Endothelial cell (in vitro differentiated cells): Measurements from ENCODE around the gene ACTR1A. TPM values are rescaled to one million over a fixed set of nuclear protein-coding genes. Genes with fewer than 3 reads are reported as not detected.
A peak's percentile ranks its signal among the peaks of the same experiment; 100 is the strongest.

ENCODE experiments used
- DNase-seq: peaks from one replicate; pipeline ENCODE4 v3.0.0; 2021; ENCODE audit warnings: low spot score
- H3K27ac Mint-ChIP-seq: one replicate; pipeline ENCODE4 v1.8.0; 2021; ENCODE audit warnings: mixed read lengths, inconsistent platforms; ENCODE audit not compliant: unreplicated experiment
- H3K27me3 Mint-ChIP-seq: one replicate; pipeline ENCODE4 v1.8.0; 2021; ENCODE audit warnings: mild to moderate bottlenecking, moderate library complexity, mixed read lengths, inconsistent platforms; ENCODE audit not compliant: unreplicated experiment
- H3K36me3 Mint-ChIP-seq: one replicate; pipeline ENCODE4 v1.8.0; 2021; ENCODE audit warnings: mild to moderate bottlenecking, low read depth, mixed read lengths, inconsistent platforms; ENCODE audit not compliant: unreplicated experiment
- H3K4me1 Mint-ChIP-seq: one replicate; pipeline ENCODE4 v1.8.0; 2021; ENCODE audit warnings: mild to moderate bottlenecking, mixed read lengths, inconsistent platforms; ENCODE audit not compliant: unreplicated experiment
- H3K4me3 Mint-ChIP-seq: one replicate; pipeline ENCODE4 v1.8.0; 2021; ENCODE audit warnings: mild to moderate bottlenecking, mixed read lengths, inconsistent platforms; ENCODE audit not compliant: unreplicated experiment
- H3K9me3 Mint-ChIP-seq: one replicate; pipeline ENCODE4 v1.8.0; 2021; ENCODE audit warnings: mixed read lengths, inconsistent platforms; ENCODE audit not compliant: unreplicated experiment
- total RNA-seq: library from RNA; stranded (reverse); fragmentation: NEBNext Ultra II Directional; extraction: Animal tissue kit (Norgen Biotek cat#: 25700); gene quantifications from one replicate; pipeline ENCODE4 v1.2.1, GENCODE V29; 2021; ENCODE audit not compliant: unreplicated experiment
- TF ChIP-seq, protein P1 (sequence below): fragments of 200-600 bp; sonication (generic); IDR thresholded peaks from one replicate; pipeline ENCODE4 v1.5.0; 2021; ENCODE audit warnings: antibody characterized with exemption; ENCODE audit not compliant: unreplicated experiment

The ACTR1A gene
- total RNA-seq, 1 donor from 2014 or later = 147 TPM

DNA sequence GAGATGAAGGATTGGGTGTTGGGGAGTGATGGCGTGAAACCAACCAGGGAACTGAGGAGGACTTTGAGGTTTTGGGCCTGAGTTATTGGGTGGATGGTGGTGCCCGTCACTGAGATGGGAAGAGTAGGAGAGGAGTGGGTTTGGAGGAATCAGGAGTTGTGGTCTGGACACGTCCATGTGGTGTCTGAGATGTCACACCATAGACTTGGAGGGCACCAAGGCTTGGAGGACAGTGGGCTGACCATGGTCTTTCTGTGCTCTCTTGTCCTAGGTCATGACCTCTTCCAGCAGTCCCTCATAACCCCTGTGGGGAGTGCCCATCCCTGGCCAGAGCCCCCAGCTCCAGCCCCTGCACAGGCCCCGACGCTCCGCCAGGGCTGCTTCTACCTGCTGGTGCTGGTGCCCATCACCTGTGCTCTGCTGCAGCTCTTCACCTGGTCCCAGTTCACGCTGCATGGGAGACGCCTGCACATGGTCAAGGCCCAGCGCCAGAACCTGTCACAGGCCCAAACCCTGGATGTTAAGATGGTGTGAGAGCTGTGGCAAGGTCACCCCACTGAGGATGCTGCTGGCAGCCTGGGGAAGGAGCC lies 27.0 kb downstream of the ACTR1A start:
- Mint-ChIP-seq H3K9me3 (no peaks in the 10 kb centered on the region), H3K27ac (peak overlapping the region; percentile 11), H3K4me3 (peak overlapping the region; percentile 15)

DNA sequence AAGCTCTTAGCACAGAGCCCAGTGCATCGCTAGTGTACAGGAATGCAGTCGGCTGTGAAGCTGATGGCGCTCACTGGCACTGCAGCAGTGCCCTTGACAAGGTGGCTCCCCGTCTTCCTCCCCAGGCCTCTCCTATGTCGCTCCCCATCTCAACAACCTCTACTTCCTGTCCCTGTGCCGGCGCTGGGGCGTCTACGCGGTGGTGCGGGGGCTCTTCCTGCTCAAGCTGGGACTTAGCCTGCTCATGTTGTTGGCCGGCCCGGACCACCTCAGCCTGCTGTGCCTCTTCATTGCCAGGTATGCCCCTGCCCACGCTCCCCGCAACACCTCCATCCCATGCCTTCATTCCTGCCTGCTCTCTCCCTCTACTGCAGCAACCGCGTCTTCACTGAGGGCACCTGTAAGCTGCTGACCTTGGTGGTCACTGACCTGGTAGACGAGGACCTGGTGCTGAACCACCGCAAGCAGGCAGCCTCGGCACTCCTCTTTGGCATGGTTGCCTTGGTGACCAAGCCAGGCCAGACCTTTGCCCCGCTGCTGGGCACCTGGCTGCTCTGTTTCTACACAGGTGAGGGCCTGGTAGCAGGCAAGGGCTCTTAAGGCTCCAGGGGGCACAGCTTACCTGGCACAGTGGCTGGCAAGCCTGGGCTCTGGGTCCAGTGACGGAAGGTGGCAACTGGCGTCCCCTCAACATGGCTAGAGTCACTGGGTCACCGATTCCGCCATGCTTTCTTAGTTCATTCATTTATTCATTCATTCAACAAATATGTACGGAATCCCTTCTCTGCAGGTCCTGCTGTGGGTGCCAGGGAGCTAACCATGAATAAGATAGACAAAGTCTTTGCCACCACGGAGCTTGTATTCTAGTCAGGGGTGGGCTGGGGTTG lies 28.8 kb downstream of the ACTR1A start:
- TF ChIP-seq, protein P1, sequence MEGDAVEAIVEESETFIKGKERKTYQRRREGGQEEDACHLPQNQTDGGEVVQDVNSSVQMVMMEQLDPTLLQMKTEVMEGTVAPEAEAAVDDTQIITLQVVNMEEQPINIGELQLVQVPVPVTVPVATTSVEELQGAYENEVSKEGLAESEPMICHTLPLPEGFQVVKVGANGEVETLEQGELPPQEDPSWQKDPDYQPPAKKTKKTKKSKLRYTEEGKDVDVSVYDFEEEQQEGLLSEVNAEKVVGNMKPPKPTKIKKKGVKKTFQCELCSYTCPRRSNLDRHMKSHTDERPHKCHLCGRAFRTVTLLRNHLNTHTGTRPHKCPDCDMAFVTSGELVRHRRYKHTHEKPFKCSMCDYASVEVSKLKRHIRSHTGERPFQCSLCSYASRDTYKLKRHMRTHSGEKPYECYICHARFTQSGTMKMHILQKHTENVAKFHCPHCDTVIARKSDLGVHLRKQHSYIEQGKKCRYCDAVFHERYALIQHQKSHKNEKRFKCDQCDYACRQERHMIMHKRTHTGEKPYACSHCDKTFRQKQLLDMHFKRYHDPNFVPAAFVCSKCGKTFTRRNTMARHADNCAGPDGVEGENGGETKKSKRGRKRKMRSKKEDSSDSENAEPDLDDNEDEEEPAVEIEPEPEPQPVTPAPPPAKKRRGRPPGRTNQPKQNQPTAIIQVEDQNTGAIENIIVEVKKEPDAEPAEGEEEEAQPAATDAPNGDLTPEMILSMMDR = no peak
- Mint-ChIP-seq H3K27me3 (peaks cover 5% of the 10 kb centered on the region), H3K36me3 (peaks cover 5% of the 10 kb centered on the region), H3K27ac (no peak overlapping the region), H3K9me3 (no peaks in the 10 kb centered on the region), H3K4me3 (no peak overlapping the region), H3K4me1 (no peaks in the 10 kb centered on the region)
- DNase-seq = no peak

More for the DNA sequence above, 27.0 kb downstream of the ACTR1A start:
- TF ChIP-seq, protein P1 = no peak
- Mint-ChIP-seq H3K4me1 (no peaks in the 10 kb centered on the region), H3K36me3 (peaks cover 6% of the 10 kb centered on the region), H3K27me3 (peaks cover 5% of the 10 kb centered on the region)
- DNase-seq = no peak

DNA sequence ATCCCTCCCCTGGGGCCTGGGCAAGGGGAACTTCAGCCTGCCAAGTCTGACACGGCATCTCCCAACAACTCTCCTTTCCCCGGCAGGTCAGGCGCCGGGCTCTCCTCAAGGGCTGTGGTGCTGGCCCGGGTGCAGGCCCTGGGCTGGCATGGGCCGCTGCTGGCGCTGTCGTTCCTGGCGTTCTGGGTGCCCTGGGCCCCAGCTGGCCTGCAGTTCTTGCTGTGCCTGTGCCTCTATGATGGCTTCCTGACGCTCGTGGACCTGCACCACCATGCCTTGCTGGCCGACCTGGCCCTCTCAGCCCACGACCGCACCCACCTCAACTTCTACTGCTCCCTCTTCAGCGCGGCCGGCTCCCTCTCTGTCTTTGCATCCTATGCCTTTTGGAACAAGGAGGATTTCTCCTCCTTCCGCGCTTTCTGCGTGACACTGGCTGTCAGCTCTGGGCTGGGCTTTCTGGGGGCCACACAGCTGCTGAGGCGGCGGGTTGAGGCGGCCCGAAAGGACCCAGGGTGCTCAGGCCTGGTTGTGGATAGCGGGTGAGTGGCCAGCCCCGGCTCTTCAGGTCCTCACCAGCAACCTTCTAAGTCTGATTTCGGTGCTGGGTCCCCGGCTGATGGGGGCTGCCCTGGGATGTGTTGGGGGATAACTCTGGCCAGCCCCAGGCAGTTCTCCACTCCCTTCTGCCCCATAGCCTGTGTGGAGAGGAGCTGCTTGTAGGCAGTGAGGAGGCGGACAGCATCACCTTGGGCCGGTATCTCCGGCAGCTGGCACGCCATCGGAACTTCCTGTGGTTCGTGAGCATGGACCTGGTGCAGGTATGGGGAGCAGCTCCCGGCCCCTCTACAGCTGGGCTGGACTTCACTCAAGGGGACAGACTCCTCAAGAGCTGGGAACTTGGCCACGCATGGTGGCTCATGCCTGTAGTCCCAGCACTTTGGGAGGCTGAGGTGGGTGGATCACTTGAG lies 31.6 kb downstream of the ACTR1A start:
- H3K36me3 Mint-ChIP-seq = peaks cover 5% of the 10 kb centered on the region
- TF ChIP-seq, protein P1 = no peak
- no peaks in the 10 kb centered on the region for H3K4me1 Mint-ChIP-seq
- no peak overlapping the region for H3K4me3 Mint-ChIP-seq
- DNase-seq = no peak
- peaks cover 2% of the 10 kb centered on the region for H3K27me3 Mint-ChIP-seq
- no peaks in the 10 kb centered on the region for H3K9me3 Mint-ChIP-seq
- no peak overlapping the region for H3K27ac Mint-ChIP-seq

DNA sequence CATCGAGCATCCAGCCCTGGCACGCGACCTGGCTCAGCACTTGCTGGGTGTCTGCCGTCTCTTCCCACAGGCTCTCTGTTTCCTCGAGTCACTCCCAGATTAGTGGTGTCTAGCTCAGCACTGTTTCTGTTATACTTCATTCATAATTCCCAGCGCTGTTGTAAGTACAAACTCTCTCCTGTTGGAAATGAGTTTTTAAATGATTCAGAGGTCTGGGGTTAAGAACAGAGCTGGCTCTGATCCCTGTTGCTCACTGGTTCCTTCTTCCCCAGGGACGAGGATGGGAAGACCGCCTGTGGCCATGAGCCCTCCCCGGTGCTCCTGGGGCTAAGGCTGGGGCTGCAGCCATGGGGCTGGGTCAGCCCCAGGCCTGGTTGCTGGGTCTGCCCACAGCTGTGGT lies 33.8 kb downstream of the ACTR1A start:
- Mint-ChIP-seq H3K27ac (no peak overlapping the region), H3K9me3 (no peaks in the 10 kb centered on the region), H3K4me3 (no peak overlapping the region), H3K4me1 (peaks cover under 1% of the 10 kb centered on the region), H3K36me3 (peaks cover 5% of the 10 kb centered on the region), H3K27me3 (peaks cover under 1% of the 10 kb centered on the region)
- DNase-seq = no peak
- TF ChIP-seq, protein P1 = no peak
